Caco-2 (cell line): ENCODE results near the gene RNF38. TPM values are rescaled to one million over a fixed set of nuclear protein-coding genes. Genes with fewer than 3 reads are reported as not detected.

ENCODE experiments used
- BruUV-seq: library from RNA; stranded (reverse); fragments of 400-500 nt; replicated peaks from 2 replicates; lab custom pipeline; 2021; lab: Mats Ljungman, UMichigan
- CTCF ChIA-PET: fragments of 300-600 bp; sonication (Branson Sonifier 250); formaldehyde crosslinking; loops from one replicate; lab custom pipeline; 2022; ENCODE audit warnings: antibody characterized with exemption; lab: Charles Lee
- POLR2A ChIA-PET: fragments of 300-600 bp; sonication (Branson Sonifier 250); formaldehyde crosslinking; loops from one replicate; lab custom pipeline; 2022; ENCODE audit warnings: antibody characterized with exemption; lab: Charles Lee
- DNase-seq, 2 experiments: peaks; one replicate each; pipeline versions ENCODE4 v3.0.0 to v3.0.0-alpha.2; 2020 to 2022
- H3K27me3 ChIP-seq: replicated peaks from 2 replicates; pipeline ENCODE4 v1.6.0; 2011; ENCODE audit warnings: low read length; ENCODE audit not compliant: control insufficient read depth, insufficient read depth
- H3K36me3 ChIP-seq: 2 replicates; pipeline ENCODE4 v1.5.1; 2011; ENCODE audit warnings: low read length; ENCODE audit not compliant: control insufficient read depth, insufficient read depth
- H3K4me1 ChIP-seq: fragments of 250-450 bp; sonication (Bioruptor Pico); 2 replicates; pipeline ENCODE4 v1.5.1; 2020; ENCODE audit warnings: mild to moderate bottlenecking
- H3K4me3 ChIP-seq: 2 replicates; pipeline ENCODE4 v1.5.1; 2011; ENCODE audit warnings: low read depth, mild to moderate bottlenecking, control low read depth, low read length
- H3K9me3 ChIP-seq: fragments of 250-450 bp; sonication (Bioruptor Pico); 2 replicates; pipeline ENCODE4 v1.5.1; 2020; ENCODE audit warnings: mild to moderate bottlenecking, moderate library complexity
- H3K27ac Mint-ChIP-seq: one replicate; pipeline ENCODE4 v1.8.0; 2022; ENCODE audit warnings: mixed read lengths; ENCODE audit not compliant: unreplicated experiment
- H3K27me3 Mint-ChIP-seq: one replicate; pipeline ENCODE4 v1.8.0; 2022; ENCODE audit warnings: mixed read lengths; ENCODE audit not compliant: insufficient read depth, unreplicated experiment
- H3K36me3 Mint-ChIP-seq: one replicate; pipeline ENCODE4 v1.8.0; 2022; ENCODE audit warnings: mild to moderate bottlenecking, mixed read lengths; ENCODE audit not compliant: insufficient read depth, unreplicated experiment
- H3K4me1 Mint-ChIP-seq: one replicate; pipeline ENCODE4 v1.8.0; 2022; ENCODE audit warnings: low read depth, mixed read lengths; ENCODE audit not compliant: unreplicated experiment
- H3K4me3 Mint-ChIP-seq: one replicate; pipeline ENCODE4 v1.8.0; 2022; ENCODE audit warnings: mild to moderate bottlenecking, moderate library complexity, mixed read lengths; ENCODE audit not compliant: unreplicated experiment
- H3K9me3 Mint-ChIP-seq: one replicate; pipeline ENCODE4 v1.8.0; 2022; ENCODE audit warnings: mixed read lengths; ENCODE audit not compliant: unreplicated experiment
- CTCF ChIP-seq, 2 experiments: fragments of 200-600 bp in 1 of 2; IDR thresholded peaks; 1 replicate in 1 of 2; 2 replicates in 1 of 2; pipeline versions ENCODE4 v1.5.1 to v1.8.0; 2011 to 2022; ENCODE audit warnings: antibody characterized with exemption in 1 of 2, control low read depth in 1 of 2, inconsistent platforms in 1 of 2, low read depth in 1 of 2, low read length in 1 of 2, mild to moderate bottlenecking in 1 of 2, moderate library complexity in 1 of 2; ENCODE audit not compliant: insufficient read depth in 1 of 2, severe bottlenecking in 1 of 2, unreplicated experiment in 1 of 2
- intact Hi-C: fragments of 100-400 bp; cut with micrococcal nuclease; formaldehyde crosslinking; loops from one replicate; pipeline ENCODE4 v1.10.0; 2022; ENCODE audit not compliant: unreplicated experiment
- total RNA-seq: library from RNA; stranded (reverse); gene quantifications from 2 replicates; pipeline ENCODE4 v1.2.3, GENCODE V29; 2022

The RNF38 gene
- total RNA-seq, 1 experiment from 2014 or later, result 43.3 TPM

DNA sequence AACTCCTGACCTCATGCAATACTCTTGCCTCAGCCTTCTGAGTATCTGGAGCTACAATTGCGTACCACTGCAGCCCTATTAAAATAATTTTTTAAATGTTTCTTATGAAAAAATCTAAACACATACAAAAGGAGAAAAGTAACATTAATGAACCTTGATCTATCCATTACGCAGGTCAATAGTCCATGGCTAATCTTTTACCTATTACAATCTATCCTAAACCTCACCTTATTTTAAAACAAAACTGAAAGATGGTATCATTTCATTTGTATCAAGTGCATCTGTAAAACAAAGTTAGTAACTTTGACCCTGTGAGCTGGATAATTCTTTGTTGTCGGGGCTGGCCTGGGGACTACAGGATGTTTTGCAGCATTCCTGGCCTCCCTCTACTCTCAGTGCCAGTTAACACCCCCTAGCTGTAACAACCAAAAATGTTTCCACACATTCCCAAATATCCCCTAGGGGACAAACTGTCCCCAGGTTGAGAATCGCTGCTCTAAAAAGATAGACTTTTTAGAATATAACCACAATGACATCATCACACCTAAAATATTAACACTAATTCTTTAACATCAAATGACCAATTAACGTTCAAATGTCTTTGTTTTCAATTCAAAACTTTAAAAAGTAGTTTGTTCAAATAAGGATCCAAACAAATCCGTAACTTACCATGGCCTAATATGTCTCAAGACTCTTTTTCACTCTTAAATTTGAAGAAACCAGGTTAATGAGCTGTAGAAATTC lies 54.8 kb downstream of the RNF38 start:
- Histone ChIP-seq H3K4me3 (no peak overlapping the region), H3K4me1 (no peaks in the 10 kb centered on the region), H3K36me3 (peaks cover 2% of the 10 kb centered on the region), H3K27me3 (no peaks in the 10 kb centered on the region), H3K9me3 (no peaks in the 10 kb centered on the region)
- intact Hi-C loops, result no loop called here
- H3K27me3 Mint-ChIP-seq, result no peaks in the 10 kb centered on the region
- ChIA-PET POLR2A (no interaction called here), CTCF (interaction anchor here (0.5 to 1.0 kb wide), 3 partner anchors 97 to 303 kb away, joined by 3 read pairs; partner anchors contain the start of gene CLTA)
- DNase-seq, result no peak
- no peaks in the 10 kb centered on the region for H3K9me3 Mint-ChIP-seq
- H3K27ac Mint-ChIP-seq, result no peak overlapping the region
- H3K4me1 Mint-ChIP-seq, result peaks cover 6% of the 10 kb centered on the region
- peaks cover 75% of the 10 kb centered on the region for H3K36me3 Mint-ChIP-seq
- no peak overlapping the region for H3K4me3 Mint-ChIP-seq
- TF ChIP-seq CTCF (IDR thresholded peaks at IDR 0.05; ENCODE audit: insufficient read depth in 1 of 2, low read depth in 1 of 2, low read length in 1 of 2, severe bottlenecking in 1 of 2, unreplicated experiment in 1 of 2), result peak in 1 of 2 experiments; percentile 30
- no TSS peak for BruUV-seq

- intact Hi-C loops, result no loop called here
- Mint-ChIP-seq H3K27me3 (no peaks in the 10 kb centered on the region), H3K27ac (no peak overlapping the region), H3K4me3 (no peak overlapping the region), H3K9me3 (no peaks in the 10 kb centered on the region), H3K4me1 (peaks cover 6% of the 10 kb centered on the region), H3K36me3 (peaks cover 75% of the 10 kb centered on the region)
- CTCF ChIA-PET, result interaction anchor here (1.0 kb wide), 1 partner anchor 41 kb away, joined by 3 read pairs; no protein-coding TSS in a partner anchor
- BruUV-seq, result no TSS peak
- Histone ChIP-seq H3K9me3 (no peaks in the 10 kb centered on the region), H3K36me3 (no peaks in the 10 kb centered on the region; the same call in 1 of the 2 replicates), H3K27me3 (no peaks in the 10 kb centered on the region), H3K4me3 (no peak overlapping the region), H3K4me1 (no peaks in the 10 kb centered on the region)
- TF ChIP-seq CTCF (IDR thresholded peaks at IDR 0.05; ENCODE audit: insufficient read depth in 1 of 2, low read depth in 1 of 2, low read length in 1 of 2, severe bottlenecking in 1 of 2, unreplicated experiment in 1 of 2), result no peak
- no peak for DNase-seq
- POLR2A ChIA-PET, result no interaction called here
Observed at GRCh38 chr9:36341936-36342577, 58.0 kb downstream of the RNF38 start.

- ChIA-PET POLR2A (interaction anchor here (0.6 kb wide), 1 partner anchor 280 kb away, joined by 4 read pairs; no protein-coding TSS in a partner anchor), CTCF (no interaction called here)
- no peaks in the 10 kb centered on the region for H3K9me3 Mint-ChIP-seq
- BruUV-seq, result no TSS peak
- peaks cover 69% of the 10 kb centered on the region for H3K36me3 Mint-ChIP-seq
- H3K4me1 Mint-ChIP-seq, result peaks cover 6% of the 10 kb centered on the region
- no peaks in the 10 kb centered on the region; the same call in 1 of the 2 replicates for H3K36me3 ChIP-seq
- no peak overlapping the region for H3K27ac Mint-ChIP-seq
- DNase-seq, result no peak
- intact Hi-C loops, result no loop called here
- H3K4me1 ChIP-seq, result no peaks in the 10 kb centered on the region
- H3K9me3 ChIP-seq, result no peaks in the 10 kb centered on the region
- no peaks in the 10 kb centered on the region for H3K27me3 Mint-ChIP-seq
- H3K27me3 ChIP-seq, result no peaks in the 10 kb centered on the region
- H3K4me3 Mint-ChIP-seq, result no peak overlapping the region
- TF ChIP-seq CTCF (IDR thresholded peaks at IDR 0.05; ENCODE audit: insufficient read depth in 1 of 2, low read depth in 1 of 2, low read length in 1 of 2, severe bottlenecking in 1 of 2, unreplicated experiment in 1 of 2), result no peak
- no peak overlapping the region for H3K4me3 ChIP-seq
Observed at GRCh38 chr9:36337865-36338264, 62.2 kb downstream of the RNF38 start.
